Neutrophil (primary cell): ENCODE measurements around the gene ELF3.

Source experiments
- H3K27ac ChIP-seq: fragments of 200-600 bp; sonication (generic); 2 replicates; pipeline ENCODE4 v1.5.1; 2016; ENCODE audit warnings: mild to moderate bottlenecking, moderate library complexity
- H3K27me3 ChIP-seq: fragments of 200-600 bp; sonication (generic); 2 replicates; pipeline ENCODE4 v1.6.0; 2016; ENCODE audit warnings: mild to moderate bottlenecking
- H3K36me3 ChIP-seq: fragments of 200-600 bp; sonication (generic); 2 replicates; pipeline ENCODE4 v1.5.1; 2017
- H3K4me1 ChIP-seq, 2 experiments: fragments of 200-600 bp in 1 of 2; sonication (generic) in 1 of 2; 1 replicate in 1 of 2; 2 replicates in 1 of 2; pipeline versions ENCODE4 v1.5.1 to v1.6.1; 2013 to 2016; ENCODE audit warnings: low read depth in 1 of 2, low read length in 1 of 2, mild to moderate bottlenecking in 1 of 2, moderate library complexity in 1 of 2; ENCODE audit not compliant: control insufficient read depth in 1 of 2, insufficient read depth in 1 of 2
- H3K4me3 ChIP-seq, 2 experiments: fragments of 200-600 bp in 1 of 2; sonication (generic) in 1 of 2; 1 replicate in 1 of 2; 2 replicates in 1 of 2; pipeline ENCODE4 v1.5.1; 2013 to 2016; ENCODE audit warnings: low read depth in 1 of 2, low read length in 1 of 2, mild to moderate bottlenecking in 1 of 2, moderate library complexity in 1 of 2
- H3K9me3 ChIP-seq: fragments of 200-600 bp; sonication (generic); 2 replicates; pipeline ENCODE4 v1.5.1; 2016
- TF ChIP-seq, protein P1 (sequence below): fragments of 200-600 bp; sonication (generic); IDR thresholded peaks from 2 replicates; pipeline ENCODE4 v1.5.1; 2016; ENCODE audit warnings: antibody characterized with exemption

The ELF3 gene

DNA sequence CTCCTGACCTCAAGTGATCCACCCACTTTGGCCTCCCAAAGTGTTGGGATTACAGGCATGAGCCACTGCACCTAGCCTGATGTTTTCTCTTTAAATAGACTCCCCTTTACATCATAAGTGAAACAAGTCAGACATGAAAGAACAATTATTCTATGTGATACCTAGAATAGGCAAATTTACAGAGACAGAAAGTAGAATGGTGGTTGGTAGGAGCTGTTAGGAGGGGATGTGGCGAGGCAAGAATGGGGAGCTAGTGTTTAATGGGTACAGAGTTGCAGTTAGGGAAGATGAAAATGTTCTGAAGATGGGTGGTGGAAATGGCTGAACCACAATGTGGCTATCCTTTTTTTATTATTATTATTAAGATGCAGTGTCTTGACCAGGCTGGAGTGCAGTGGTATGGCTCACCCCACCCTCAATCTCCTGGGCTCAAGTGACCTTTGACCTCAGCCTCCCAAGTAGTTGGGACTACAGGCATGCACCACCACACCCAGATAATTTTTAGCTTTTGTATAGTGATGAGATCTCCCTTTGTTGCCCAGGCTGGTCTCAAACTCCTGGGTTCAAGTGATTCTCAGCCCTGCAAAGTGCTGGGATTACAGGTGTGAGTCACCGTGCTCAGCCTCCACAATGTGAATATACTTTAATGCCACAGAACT, 28.4 kb downstream of the ELF3 start:
- no peak overlapping the region for H3K27ac ChIP-seq
- peaks cover 6% of the 10 kb centered on the region for H3K27me3 ChIP-seq
- no peaks in the 10 kb centered on the region for H3K9me3 ChIP-seq
- H3K36me3 ChIP-seq: no peaks in the 10 kb centered on the region
- H3K4me3 ChIP-seq: no peak overlapping the region
- TF ChIP-seq, protein P1, sequence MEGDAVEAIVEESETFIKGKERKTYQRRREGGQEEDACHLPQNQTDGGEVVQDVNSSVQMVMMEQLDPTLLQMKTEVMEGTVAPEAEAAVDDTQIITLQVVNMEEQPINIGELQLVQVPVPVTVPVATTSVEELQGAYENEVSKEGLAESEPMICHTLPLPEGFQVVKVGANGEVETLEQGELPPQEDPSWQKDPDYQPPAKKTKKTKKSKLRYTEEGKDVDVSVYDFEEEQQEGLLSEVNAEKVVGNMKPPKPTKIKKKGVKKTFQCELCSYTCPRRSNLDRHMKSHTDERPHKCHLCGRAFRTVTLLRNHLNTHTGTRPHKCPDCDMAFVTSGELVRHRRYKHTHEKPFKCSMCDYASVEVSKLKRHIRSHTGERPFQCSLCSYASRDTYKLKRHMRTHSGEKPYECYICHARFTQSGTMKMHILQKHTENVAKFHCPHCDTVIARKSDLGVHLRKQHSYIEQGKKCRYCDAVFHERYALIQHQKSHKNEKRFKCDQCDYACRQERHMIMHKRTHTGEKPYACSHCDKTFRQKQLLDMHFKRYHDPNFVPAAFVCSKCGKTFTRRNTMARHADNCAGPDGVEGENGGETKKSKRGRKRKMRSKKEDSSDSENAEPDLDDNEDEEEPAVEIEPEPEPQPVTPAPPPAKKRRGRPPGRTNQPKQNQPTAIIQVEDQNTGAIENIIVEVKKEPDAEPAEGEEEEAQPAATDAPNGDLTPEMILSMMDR: no peak
- H3K4me1 ChIP-seq: no peaks in the 10 kb centered on the region

GRCh38 chr1:202045705-202046104, 35.3 kb downstream of the ELF3 start:
- Histone ChIP-seq H3K36me3 (no peaks in the 10 kb centered on the region), H3K27ac (no peak overlapping the region), H3K4me3 (no peak overlapping the region), H3K27me3 (peaks cover 4% of the 10 kb centered on the region), H3K9me3 (no peaks in the 10 kb centered on the region), H3K4me1 (no peaks in the 10 kb centered on the region)
- TF ChIP-seq, protein P1: no peak

DNA sequence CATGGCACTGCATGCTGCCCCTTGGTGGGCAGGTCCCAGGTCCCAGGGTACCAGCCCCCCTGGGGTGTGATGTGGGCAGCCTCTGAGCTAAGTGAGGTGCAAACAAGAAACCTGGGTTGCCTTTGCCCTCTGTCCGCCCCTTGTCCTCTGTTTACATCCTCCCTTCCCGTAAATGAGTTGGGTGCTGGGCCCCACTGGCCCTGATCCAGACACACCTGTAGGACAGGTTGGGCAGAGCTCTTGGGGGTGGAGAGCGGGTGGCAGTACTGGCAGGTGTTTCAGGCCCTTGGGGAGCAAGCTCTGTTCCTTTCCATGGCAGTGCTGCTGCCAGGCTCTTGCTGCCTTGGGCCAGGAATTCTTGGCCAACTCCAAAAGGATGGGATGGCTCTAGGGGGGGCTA, 35.8 kb downstream of the ELF3 start:
- H3K27ac ChIP-seq: no peak overlapping the region
- peaks cover 4% of the 10 kb centered on the region for H3K27me3 ChIP-seq
- H3K4me1 ChIP-seq: no peaks in the 10 kb centered on the region
- H3K4me3 ChIP-seq: no peak overlapping the region
- TF ChIP-seq, protein P1: no peak
- no peaks in the 10 kb centered on the region for H3K9me3 ChIP-seq
- no peaks in the 10 kb centered on the region for H3K36me3 ChIP-seq

- Histone ChIP-seq H3K36me3 (no peaks in the 10 kb centered on the region), H3K4me1 (no peaks in the 10 kb centered on the region), H3K9me3 (no peaks in the 10 kb centered on the region), H3K27me3 (peaks cover 4% of the 10 kb centered on the region), H3K4me3 (no peak overlapping the region), H3K27ac (no peak overlapping the region)
- TF ChIP-seq, protein P1: no peak
Observed at GRCh38 chr1:202046748-202047708, 36.6 kb downstream of the ELF3 start.

GRCh38 chr1:202047977-202048376, 37.6 kb downstream of the ELF3 start:
- H3K4me1 ChIP-seq: no peaks in the 10 kb centered on the region
- no peaks in the 10 kb centered on the region for H3K36me3 ChIP-seq
- H3K27me3 ChIP-seq: peaks cover 4% of the 10 kb centered on the region
- no peak overlapping the region for H3K4me3 ChIP-seq
- H3K9me3 ChIP-seq: no peaks in the 10 kb centered on the region
- TF ChIP-seq, protein P1: no peak
- H3K27ac ChIP-seq: no peak overlapping the region
